IPS-18c (cell line): ENCODE data around the gene HMGXB4.

ENCODE experiments used
- H3K4me3 ChIP-seq: 2 replicates; pipeline ENCODE4 v1.7.0; 2013; ENCODE audit warnings: low read depth, mild to moderate bottlenecking, low read length, moderate library complexity; ENCODE audit not compliant: insufficient read depth
- H3K9me3 ChIP-seq: one replicate; pipeline ENCODE4 v1.6.1; 2013; ENCODE audit warnings: mild to moderate bottlenecking, low read length, moderate library complexity; ENCODE audit not compliant: control insufficient read depth, insufficient read depth

The HMGXB4 gene

GRCh38 chr22:35330258-35330861 lies 73.1 kb downstream of the HMGXB4 start:
- H3K9me3 ChIP-seq: no peaks in the 10 kb centered on the region
- no peak overlapping the region for H3K4me3 ChIP-seq

- no peaks in the 10 kb centered on the region for H3K9me3 ChIP-seq
- H3K4me3 ChIP-seq: no peak overlapping the region
Measured at GRCh38 chr22:35332278-35332677, 75.0 kb downstream of the HMGXB4 start.

GRCh38 chr22:35333220-35333619 lies 75.9 kb downstream of the HMGXB4 start:
- Histone ChIP-seq H3K9me3 (no peaks in the 10 kb centered on the region), H3K4me3 (no peak overlapping the region)

GRCh38 chr22:35334004-35334403 lies 76.7 kb downstream of the HMGXB4 start:
- Histone ChIP-seq H3K4me3 (no peak overlapping the region), H3K9me3 (no peaks in the 10 kb centered on the region)

- no peaks in the 10 kb centered on the region for H3K9me3 ChIP-seq
Measured at GRCh38 chr22:35335468-35335867, 78.2 kb downstream of the HMGXB4 start.

GRCh38 chr22:35335936-35336781 lies 78.9 kb downstream of the HMGXB4 start:
- no peaks in the 10 kb centered on the region for H3K9me3 ChIP-seq
- no peak overlapping the region for H3K4me3 ChIP-seq

More at GRCh38 chr22:35335468-35335867, 78.2 kb downstream of the HMGXB4 start:
- H3K4me3 ChIP-seq: no peak overlapping the region

- Histone ChIP-seq H3K4me3 (no peak overlapping the region), H3K9me3 (no peaks in the 10 kb centered on the region)
Measured at GRCh38 chr22:35337932-35338331, 80.6 kb downstream of the HMGXB4 start.

- Histone ChIP-seq H3K4me3 (no peak overlapping the region), H3K9me3 (no peaks in the 10 kb centered on the region)
Measured at GRCh38 chr22:35341090-35341874, 84.0 kb downstream of the HMGXB4 start.

GRCh38 chr22:35342390-35342789 lies 85.1 kb downstream of the HMGXB4 start:
- no peak overlapping the region for H3K4me3 ChIP-seq
- no peaks in the 10 kb centered on the region for H3K9me3 ChIP-seq

GRCh38 chr22:35343664-35344550 lies 86.6 kb downstream of the HMGXB4 start:
- H3K9me3 ChIP-seq: peaks cover under 1% of the 10 kb centered on the region
- no peak overlapping the region for H3K4me3 ChIP-seq

- Histone ChIP-seq H3K4me3 (no peak overlapping the region), H3K9me3 (peaks cover 2% of the 10 kb centered on the region)
Measured at GRCh38 chr22:35344956-35345690, 87.8 kb downstream of the HMGXB4 start.
